DOHH2 (cell line): Measurements from ENCODE around the gene MEAF6.

Experiments
- EZH2phosphoT487 ChIP-seq: fragments of 200-600 bp; sonication (generic); IDR thresholded peaks from 2 replicates; pipeline ENCODE4 v1.6.1; 2017; ENCODE audit warnings: borderline replicate concordance, mild to moderate bottlenecking, antibody characterized with exemption, low read length, moderate library complexity, mixed read lengths
- TF ChIP-seq, protein P1 (sequence below): fragments of 200-600 bp; sonication (generic); IDR thresholded peaks from one replicate; pipeline ENCODE4 v1.5.1; 2014; ENCODE audit warnings: antibody characterized with exemption, mild to moderate bottlenecking, low read depth, low read length; ENCODE audit not compliant: poor library complexity, severe bottlenecking

DNA sequence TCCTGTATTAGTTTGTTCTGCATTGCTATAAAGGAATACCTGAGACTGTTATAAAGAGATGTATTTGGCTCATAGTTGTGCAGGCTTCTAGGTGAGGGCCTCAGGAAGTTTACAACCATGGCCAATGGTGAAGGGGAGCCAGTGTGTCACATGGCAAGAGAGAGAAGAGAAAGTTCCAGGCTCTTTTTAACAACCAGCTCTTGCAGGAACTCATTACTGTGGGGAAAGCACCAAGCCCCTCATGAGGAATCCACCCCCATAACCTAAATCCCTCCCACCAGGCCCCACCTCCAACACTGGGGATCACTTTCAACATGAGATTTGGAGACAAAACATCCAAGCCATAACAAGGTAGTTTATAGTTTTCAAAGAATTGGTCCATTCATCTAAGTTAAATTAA is 5.0 kb upstream of the MEAF6 start:
- TF ChIP-seq, protein P1, sequence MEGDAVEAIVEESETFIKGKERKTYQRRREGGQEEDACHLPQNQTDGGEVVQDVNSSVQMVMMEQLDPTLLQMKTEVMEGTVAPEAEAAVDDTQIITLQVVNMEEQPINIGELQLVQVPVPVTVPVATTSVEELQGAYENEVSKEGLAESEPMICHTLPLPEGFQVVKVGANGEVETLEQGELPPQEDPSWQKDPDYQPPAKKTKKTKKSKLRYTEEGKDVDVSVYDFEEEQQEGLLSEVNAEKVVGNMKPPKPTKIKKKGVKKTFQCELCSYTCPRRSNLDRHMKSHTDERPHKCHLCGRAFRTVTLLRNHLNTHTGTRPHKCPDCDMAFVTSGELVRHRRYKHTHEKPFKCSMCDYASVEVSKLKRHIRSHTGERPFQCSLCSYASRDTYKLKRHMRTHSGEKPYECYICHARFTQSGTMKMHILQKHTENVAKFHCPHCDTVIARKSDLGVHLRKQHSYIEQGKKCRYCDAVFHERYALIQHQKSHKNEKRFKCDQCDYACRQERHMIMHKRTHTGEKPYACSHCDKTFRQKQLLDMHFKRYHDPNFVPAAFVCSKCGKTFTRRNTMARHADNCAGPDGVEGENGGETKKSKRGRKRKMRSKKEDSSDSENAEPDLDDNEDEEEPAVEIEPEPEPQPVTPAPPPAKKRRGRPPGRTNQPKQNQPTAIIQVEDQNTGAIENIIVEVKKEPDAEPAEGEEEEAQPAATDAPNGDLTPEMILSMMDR: no peak
- TF ChIP-seq EZH2phosphoT487: no peak
